HL-60 (cell line): Measurements from ENCODE around the gene AKAP1.
"Not testable (repeated sequence)": the region's sequence is repeated elsewhere in the genome, so short reads cannot be mapped to it uniquely, and the experiment has no call there.

Source experiments
- CTCF ChIP-seq: IDR thresholded peaks from one replicate; pipeline ENCODE4 v1.5.1; 2011; ENCODE audit warnings: low read length, control low read depth, inconsistent platforms; ENCODE audit not compliant: insufficient read depth
- POLR2AphosphoS5 ChIP-seq: IDR thresholded peaks from 2 replicates; pipeline ENCODE4 v1.6.1; 2012; ENCODE audit warnings: low read depth

- TF ChIP-seq CTCF, POLR2AphosphoS5: not testable (repeated sequence)
These were observed 17.6 kb downstream of the AKAP1 start for GRCh38 chr17:57102660-57103059.
